IPS DF 19.7 (cell line): ENCODE data around the gene PLPPR3.
"Not testable (repeated sequence)": the region's sequence is repeated elsewhere in the genome, so short reads cannot be mapped to it uniquely, and the experiment has no call there.

Experiments used
- DNase-seq: peaks from one replicate; pipeline ENCODE4 v3.0.0-alpha.2; 2013; ENCODE audit warnings: low read depth, low spot score

The PLPPR3 gene

DNA sequence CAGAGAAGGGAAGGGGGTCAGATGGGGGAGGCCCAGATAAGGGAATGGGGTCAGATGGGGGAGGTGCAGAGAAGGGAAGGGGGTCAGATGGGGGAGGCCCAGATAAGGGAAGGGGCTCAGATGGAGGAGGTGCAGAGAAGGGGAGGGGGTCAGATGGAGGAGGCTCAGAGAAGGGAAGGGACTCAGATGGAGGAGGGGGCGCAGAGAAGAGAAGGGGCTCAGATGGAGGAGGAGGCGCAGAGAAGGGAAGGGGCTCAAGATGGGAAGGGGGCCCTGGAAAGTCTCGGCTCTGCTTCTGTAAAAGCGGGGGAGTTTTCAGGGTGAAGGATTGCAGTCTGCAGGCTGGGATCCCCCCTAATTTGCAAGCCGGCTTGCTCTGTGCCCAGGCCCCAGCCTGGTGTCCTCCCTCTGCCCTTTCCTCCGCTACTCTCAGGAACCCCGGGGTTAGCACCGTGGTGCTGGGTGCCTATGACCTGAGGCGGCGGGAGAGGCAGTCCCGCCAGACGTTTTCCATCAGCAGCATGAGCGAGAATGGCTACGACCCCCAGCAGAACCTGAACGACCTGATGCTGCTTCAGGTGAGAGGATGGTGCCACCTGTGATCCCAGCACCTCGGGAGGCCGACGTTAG is 7.5 kb upstream of the PLPPR3 start:
- DNase-seq, result no peak

DNA sequence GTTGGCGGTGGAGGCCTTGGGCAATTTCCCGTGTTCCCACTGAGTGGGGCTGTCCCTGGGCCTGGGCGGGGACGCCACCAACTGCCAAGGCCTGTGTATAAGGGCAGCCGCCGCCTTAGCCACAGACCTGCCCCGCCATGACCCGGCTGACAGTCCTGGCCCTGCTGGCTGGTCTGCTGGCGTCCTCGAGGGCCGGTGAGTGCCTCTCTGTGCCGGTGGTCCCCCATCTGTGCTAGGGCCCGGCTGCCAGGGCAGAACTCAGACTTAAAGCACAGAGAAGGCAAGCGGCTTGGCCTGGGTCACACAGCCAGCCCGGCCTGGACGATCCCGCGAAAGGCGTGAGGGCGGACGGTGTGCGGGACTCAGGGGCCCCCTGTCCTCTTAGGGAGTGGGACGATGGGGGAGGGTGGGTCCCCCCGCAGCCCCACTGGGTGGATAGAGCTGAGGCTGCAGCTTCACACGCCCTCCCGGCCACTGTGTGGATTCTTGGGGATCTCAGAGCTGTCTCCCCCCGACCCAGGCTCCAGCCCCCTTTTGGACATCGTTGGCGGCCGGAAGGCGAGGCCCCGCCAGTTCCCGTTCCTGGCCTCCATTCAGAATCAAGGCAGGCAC is 6.1 kb upstream of the PLPPR3 start, which contains the start of gene AZU1:
TSS of gene AZU1 (plus strand) at position 128 of the 612 bp plus-strand sequence. CDS start at position 138, 10 bp downstream.
- DNase-seq, result no peak

DNA sequence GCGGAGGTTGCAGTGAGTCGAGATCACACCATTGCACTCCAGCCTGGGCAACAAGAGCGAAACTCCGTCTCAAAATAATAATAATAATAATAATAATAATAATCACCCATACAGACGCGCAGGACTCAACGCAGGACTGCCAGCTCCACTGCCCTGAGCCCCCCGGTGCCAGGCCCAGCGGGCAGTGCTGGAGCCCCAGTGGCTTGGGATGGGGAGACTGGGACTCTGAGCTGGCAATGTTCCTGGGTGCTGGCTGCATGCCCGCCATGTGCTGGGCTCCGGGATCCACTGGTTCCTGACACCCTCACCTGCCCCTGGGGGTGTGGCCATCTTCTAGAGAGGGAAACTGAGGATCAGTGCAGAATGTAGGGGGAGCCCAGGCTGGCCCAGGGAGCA is 5.6 kb upstream of the PLPPR3 start:
- no peak for DNase-seq

DNA sequence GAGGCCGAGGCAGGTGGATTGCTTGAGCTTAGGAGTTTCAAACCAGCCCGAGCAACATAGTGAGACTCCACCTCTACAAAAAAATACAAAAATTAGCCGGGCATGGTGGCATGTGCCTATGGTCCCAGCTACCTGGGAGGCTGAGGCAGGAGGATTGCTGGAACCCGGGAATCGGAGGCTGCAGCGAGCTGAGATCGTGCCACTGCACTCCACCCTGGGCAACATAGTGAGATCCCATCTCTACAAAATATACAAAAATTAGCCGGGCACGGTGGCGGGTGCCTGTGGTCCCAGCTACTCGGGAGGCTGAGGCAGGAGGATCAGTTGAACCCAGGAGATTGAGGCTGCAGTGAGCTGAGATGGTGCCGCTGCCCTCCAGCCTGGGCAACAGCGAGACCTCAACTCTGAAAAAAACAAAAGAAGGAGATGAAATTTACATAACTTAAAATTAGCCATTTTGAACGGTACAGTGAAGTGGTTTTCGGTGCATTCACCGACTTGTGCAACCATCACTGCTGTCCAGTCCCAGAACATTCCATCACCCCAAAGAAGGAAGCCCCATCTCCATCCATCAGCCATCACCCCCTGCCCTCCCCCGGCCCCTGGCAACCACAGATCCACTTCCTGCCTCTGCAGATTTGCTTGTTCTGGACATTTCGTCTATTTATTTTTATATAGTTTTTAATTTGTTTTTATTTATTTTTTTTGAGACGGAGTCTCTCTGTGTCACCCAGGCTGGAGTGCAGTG is 4.3 kb upstream of the PLPPR3 start:
- DNase-seq, result no peak

GRCh38 chr19:824885-825284 is 3.1 kb upstream of the PLPPR3 start:
- no peak for DNase-seq

GRCh38 chr19:823565-824121 is 1.9 kb upstream of the PLPPR3 start:
- no peak for DNase-seq

- DNase-seq, result no peak
Observed at GRCh38 chr19:821231-821824, 427 bp downstream of the PLPPR3 start.

GRCh38 chr19:820212-820611 is 1.5 kb downstream of the PLPPR3 start:
- DNase-seq, result not testable (repeated sequence)

DNA sequence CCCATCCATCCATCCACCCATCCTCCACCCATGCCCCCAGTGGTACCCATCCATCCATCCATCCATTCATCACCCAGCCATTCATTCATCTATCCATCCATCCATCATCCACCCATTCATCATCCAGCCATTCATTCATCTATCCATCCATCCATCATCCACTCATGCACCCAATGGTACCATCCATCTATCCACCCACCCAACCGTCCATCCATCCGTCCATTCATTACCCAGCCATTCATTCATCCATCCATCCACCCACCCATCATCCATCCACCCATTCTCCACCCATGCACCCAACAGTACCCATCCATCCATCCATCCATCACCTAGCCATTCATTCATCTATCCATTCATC is 5.3 kb downstream of the PLPPR3 start:
- DNase-seq, result no peak

- DNase-seq, result no peak
Observed at GRCh38 chr19:815775-816499, 5.8 kb downstream of the PLPPR3 start.

DNA sequence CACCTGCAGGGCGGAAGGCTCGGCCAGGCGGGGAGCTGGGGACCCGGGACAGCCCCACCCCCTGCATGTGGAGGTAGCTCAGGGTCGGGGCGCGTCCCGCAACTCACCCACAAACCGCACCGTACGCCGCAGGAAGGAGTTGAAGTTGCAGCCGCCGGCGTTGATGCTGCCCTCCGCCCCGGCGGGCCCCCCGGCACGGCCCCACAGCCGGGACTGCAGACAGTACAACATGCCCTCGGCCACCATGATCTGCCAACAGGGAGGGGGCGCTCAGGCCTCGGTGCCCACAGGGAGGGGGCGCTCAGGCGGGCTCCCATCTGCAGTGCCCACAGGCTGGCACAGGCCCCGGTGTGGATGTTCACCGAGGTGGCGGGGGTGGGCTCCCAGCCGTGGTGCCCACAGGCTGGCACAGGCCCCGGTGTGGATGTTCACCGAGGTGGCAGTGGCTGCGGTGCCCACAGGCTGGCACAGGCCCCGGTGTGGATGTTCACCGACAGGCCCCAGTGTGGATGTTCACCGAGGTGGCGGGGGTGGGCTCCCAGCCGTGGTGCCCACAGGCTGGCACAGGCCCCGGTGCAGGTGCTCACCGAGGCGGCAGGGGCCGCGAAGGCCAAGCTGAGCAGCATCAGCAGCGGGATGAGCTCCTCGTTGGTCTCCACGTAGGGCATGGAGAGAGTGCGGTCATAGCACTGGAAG is 6.5 kb downstream of the PLPPR3 start:
- no peak for DNase-seq

- DNase-seq, result no peak
Observed at GRCh38 chr19:814152-815078, 7.3 kb downstream of the PLPPR3 start.

GRCh38 chr19:813219-814151 is 8.3 kb downstream of the PLPPR3 start:
- no peak for DNase-seq

- no peak for DNase-seq
Observed at GRCh38 chr19:812747-813218, 9.0 kb downstream of the PLPPR3 start.

DNA sequence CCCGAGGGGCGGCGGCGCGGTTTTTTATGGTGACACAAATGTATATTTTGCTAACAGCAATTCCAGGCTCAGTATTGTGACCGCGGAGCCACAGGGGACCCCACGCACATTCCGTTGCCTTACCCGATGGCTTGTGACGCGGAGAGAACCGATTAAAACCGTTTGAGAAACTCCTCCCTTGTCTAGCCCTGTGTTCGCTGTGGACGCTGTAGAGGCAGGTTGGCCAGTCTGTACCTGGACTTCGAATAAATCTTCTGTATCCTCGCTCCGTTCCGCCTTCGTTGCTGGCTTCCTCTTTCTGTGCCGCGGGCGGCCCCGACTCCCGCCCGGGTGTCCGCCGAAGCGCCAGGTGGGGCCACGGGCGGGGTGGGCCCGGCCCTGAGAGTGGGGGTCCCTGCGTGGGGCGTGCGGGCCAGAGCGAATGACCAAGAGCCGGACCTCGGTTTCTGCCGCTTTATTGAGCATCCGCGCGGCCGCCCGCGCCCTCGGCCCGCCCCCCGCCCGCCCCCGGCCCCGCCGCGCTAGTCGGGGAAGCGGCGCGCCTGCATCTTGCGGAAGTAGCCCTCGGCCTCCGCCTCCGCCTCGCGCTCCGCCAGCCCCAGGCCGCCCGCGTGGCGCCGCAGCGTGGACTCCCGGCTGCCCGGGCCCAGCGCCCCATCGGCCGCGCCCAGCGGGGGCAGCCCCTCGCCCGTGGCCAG is 9.6 kb downstream of the PLPPR3 start:
- DNase-seq, result no peak

DNA sequence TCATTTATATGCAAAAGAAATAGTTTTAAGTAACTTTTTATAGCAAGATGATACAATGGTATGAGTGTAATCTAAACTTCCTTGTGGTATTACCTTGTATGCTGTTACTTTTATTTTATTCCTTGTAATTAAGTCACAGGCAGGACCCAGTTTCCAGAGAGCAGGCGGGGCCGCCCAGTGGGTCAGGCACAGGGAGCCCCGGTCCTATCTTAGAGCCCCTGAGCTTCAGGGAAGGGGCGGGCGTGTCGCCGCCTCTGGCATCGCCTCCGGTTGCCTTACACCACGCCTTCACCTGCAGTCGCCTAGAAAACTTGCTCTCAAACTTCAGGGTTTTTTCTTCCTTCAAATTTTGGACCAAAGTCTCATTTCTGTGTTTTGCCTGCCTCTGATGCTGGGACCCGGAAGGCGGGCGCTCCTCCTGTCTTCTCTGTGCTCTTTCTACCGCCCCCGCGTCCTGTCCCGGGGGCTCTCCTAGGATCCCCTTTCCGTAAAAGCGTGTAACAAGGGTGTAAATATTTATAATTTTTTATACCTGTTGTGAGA is 10.2 kb downstream of the PLPPR3 start:
- no peak for DNase-seq

GRCh38 chr19:810883-811489 is 10.8 kb downstream of the PLPPR3 start:
- DNase-seq, result no peak
